ENCODE results near the gene DPP8. TPM values are rescaled to one million over a fixed set of nuclear protein-coding genes. Genes with fewer than 3 reads are reported as not detected.

The DPP8 gene
- total and polyA plus RNA-seq, 2 donors (not counting 1 experiment from before 2014, with no cell fraction given) = 29.9 to 45.4 TPM

- H3K27me3 ChIP-seq (ENCODE audit: control insufficient read depth, insufficient read depth, low read length) = no peaks in the 10 kb centered on the region
- no peak overlapping the region for H2AFZ ChIP-seq (ENCODE audit: low read length)
- H3K4me2 ChIP-seq (ENCODE audit: extremely low read depth, insufficient read depth, low read length) = no peak overlapping the region
- DNase-seq (ENCODE audit: low read depth in 2 of 2) = no peak
- no peak for TF ChIP-seq EZH2 (IDR thresholded peaks at IDR 0.05; ENCODE audit: low read length, missing control alignments)
- no peak for TF ChIP-seq CTCF (conservative IDR thresholded peaks at IDR 0.05 in 1 of 2, IDR thresholded peaks at IDR 0.05 in 1 of 2; ENCODE audit: low read depth in 1 of 2, low read length in 2 of 2)
- H3K4me1 ChIP-seq (ENCODE audit: control insufficient read depth, extremely low read depth, insufficient read depth, low read length) = no peaks in the 10 kb centered on the region
- H3K9ac ChIP-seq (ENCODE audit: insufficient read depth, low read length) = no peak overlapping the region
- H3K36me3 ChIP-seq (ENCODE audit: control insufficient read depth, insufficient read depth, low read length) = no peaks in the 10 kb centered on the region
- no peak overlapping the region for H3K27ac ChIP-seq (ENCODE audit: insufficient read depth, low read length)
- H4K20me1 ChIP-seq (ENCODE audit: control insufficient read depth, extremely low read depth, insufficient read depth, low read length) = no peaks in the 10 kb centered on the region
- no peak overlapping the region for H3K4me3 ChIP-seq (replicated peaks in 1 of 4; ENCODE audit: control extremely low read depth in 1 of 4, insufficient read depth in 1 of 4, low read depth in 3 of 4, low read length in 4 of 4)
- H3K79me2 ChIP-seq (ENCODE audit: control insufficient read depth, insufficient read depth, low read length) = no peaks in the 10 kb centered on the region
- H3K9me3 ChIP-seq (ENCODE audit: control insufficient read depth, insufficient read depth, low read depth, low read length) = no peaks in the 10 kb centered on the region
Measured at GRCh38 chr15:65524226-65524625, 6.7 kb upstream of the DPP8 start.

GRCh38 chr15:65521350-65521749 lies 3.9 kb upstream of the DPP8 start:
- DNase-seq (ENCODE audit: low read depth in 2 of 2) = no peak
- Histone ChIP-seq H3K79me2 (ENCODE audit: control insufficient read depth, insufficient read depth, low read length) (peaks cover 11% of the 10 kb centered on the region), H3K36me3 (ENCODE audit: control insufficient read depth, insufficient read depth, low read length) (no peaks in the 10 kb centered on the region), H3K4me1 (ENCODE audit: control insufficient read depth, extremely low read depth, insufficient read depth, low read length) (peaks cover 2% of the 10 kb centered on the region), H3K9ac (ENCODE audit: insufficient read depth, low read length) (no peak overlapping the region), H3K27ac (ENCODE audit: insufficient read depth, low read length) (no peak overlapping the region), H3K4me3 (replicated peaks in 1 of 4; ENCODE audit: control extremely low read depth in 1 of 4, insufficient read depth in 1 of 4, low read depth in 3 of 4, low read length in 4 of 4) (no peak overlapping the region), H4K20me1 (ENCODE audit: control insufficient read depth, extremely low read depth, insufficient read depth, low read length) (no peaks in the 10 kb centered on the region), H3K27me3 (ENCODE audit: control insufficient read depth, insufficient read depth, low read length) (no peaks in the 10 kb centered on the region), H3K4me2 (ENCODE audit: extremely low read depth, insufficient read depth, low read length) (no peak overlapping the region), H2AFZ (ENCODE audit: low read length) (peak overlapping the region; percentile 23), H3K9me3 (ENCODE audit: control insufficient read depth, insufficient read depth, low read depth, low read length) (no peaks in the 10 kb centered on the region)
- TF ChIP-seq CTCF (conservative IDR thresholded peaks at IDR 0.05 in 1 of 2, IDR thresholded peaks at IDR 0.05 in 1 of 2; ENCODE audit: low read depth in 1 of 2, low read length in 2 of 2) (no peak), EZH2 (IDR thresholded peaks at IDR 0.05; ENCODE audit: low read length, missing control alignments) (no peak)

- no peak overlapping the region for H3K4me2 ChIP-seq (ENCODE audit: extremely low read depth, insufficient read depth, low read length)
- no peaks in the 10 kb centered on the region for H4K20me1 ChIP-seq (ENCODE audit: control insufficient read depth, extremely low read depth, insufficient read depth, low read length)
- no peaks in the 10 kb centered on the region for H3K27me3 ChIP-seq (ENCODE audit: control insufficient read depth, insufficient read depth, low read length)
- H3K4me3 ChIP-seq (replicated peaks in 1 of 4; ENCODE audit: control extremely low read depth in 1 of 4, insufficient read depth in 1 of 4, low read depth in 3 of 4, low read length in 4 of 4) = no peak overlapping the region
- no peaks in the 10 kb centered on the region for H3K36me3 ChIP-seq (ENCODE audit: control insufficient read depth, insufficient read depth, low read length)
- peaks cover 34% of the 10 kb centered on the region for H3K79me2 ChIP-seq (ENCODE audit: control insufficient read depth, insufficient read depth, low read length)
- TF ChIP-seq CTCF (conservative IDR thresholded peaks at IDR 0.05 in 1 of 2, IDR thresholded peaks at IDR 0.05 in 1 of 2; ENCODE audit: low read depth in 1 of 2, low read length in 2 of 2) = no peak
- no peak for TF ChIP-seq EZH2 (IDR thresholded peaks at IDR 0.05; ENCODE audit: low read length, missing control alignments)
- no peak overlapping the region for H3K9ac ChIP-seq (ENCODE audit: insufficient read depth, low read length)
- DNase-seq (ENCODE audit: low read depth in 2 of 2) = no peak
- peaks cover 6% of the 10 kb centered on the region for H3K4me1 ChIP-seq (ENCODE audit: control insufficient read depth, extremely low read depth, insufficient read depth, low read length)
- no peaks in the 10 kb centered on the region for H3K9me3 ChIP-seq (ENCODE audit: control insufficient read depth, insufficient read depth, low read depth, low read length)
- no peak overlapping the region for H2AFZ ChIP-seq (ENCODE audit: low read length)
- H3K27ac ChIP-seq (ENCODE audit: insufficient read depth, low read length) = no peak overlapping the region
Measured at GRCh38 chr15:65518633-65519285, 1.3 kb upstream of the DPP8 start.
